HepG2 (cell line): ENCODE data around the gene KLHL21. TPM values are rescaled to one million over a fixed set of nuclear protein-coding genes. Genes with fewer than 3 reads are reported as not detected.
A peak's percentile ranks its signal among the peaks of the same experiment; 100 is the strongest.

ENCODE experiments used
- ATAC-seq: fragments of 200-7000 bp; cut with Tn5 transposase; 3 replicates; pipeline ENCODE4 v1.9.1; 2020; ENCODE audit warnings: mild to moderate bottlenecking, moderate library complexity
- BruUV-seq: library from RNA; stranded (reverse); fragments of 400-500 nt; replicated peaks from 2 replicates; lab custom pipeline; 2021; lab: Mats Ljungman, UMichigan
- CTCF ChIA-PET: fragments of 300-600 bp; formaldehyde crosslinking; extraction: SDS; loops from one replicate; lab custom pipeline; 2021; ENCODE audit warnings: low total read pairs, inconsistent platforms, low intra/inter-chr PET ratio; lab: Yijun Ruan, JAX
- POLR2A ChIA-PET: fragments of 350-600 bp; sonication (Branson Sonifier 250); formaldehyde crosslinking; loops from one replicate; lab custom pipeline; 2020; ENCODE audit warnings: antibody characterized with exemption, inconsistent platforms; lab: Yijun Ruan, JAX
- DNase-seq: peaks from one replicate; pipeline ENCODE4 v3.0.0-alpha.2; 2015; ENCODE audit warnings: low spot score
- FAIRE-seq: peaks from 3 replicates; lab custom pipeline; 2011; peaks lifted over from hg19 to GRCh38; lab: Jason Lieb, UNC
- H2AFZ ChIP-seq: one replicate; pipeline ENCODE4 v1.6.1; 2011; ENCODE audit warnings: low read length, inconsistent platforms
- H3K27ac ChIP-seq: fragments of 300-600 bp; 3 replicates; pipeline ENCODE4 v1.8.0; 2011; ENCODE audit warnings: mixed run types, mild to moderate bottlenecking, mixed read lengths, low read length, inconsistent platforms; ENCODE audit not compliant: insufficient read depth; ENCODE audit errors: extremely low read length
- H3K27me3 ChIP-seq, 2 experiments: fragments of 200-600 bp in 1 of 2; 2 replicates in 1 of 2; 3 replicates in 1 of 2; pipeline versions ENCODE4 v1.6.0 to v1.8.0; 2011; ENCODE audit warnings: low read length in 2 of 2, mild to moderate bottlenecking in 2 of 2, moderate library complexity in 2 of 2, inconsistent platforms in 1 of 2; ENCODE audit not compliant: insufficient read depth in 2 of 2, control insufficient read depth in 1 of 2
- H3K36me3 ChIP-seq, 2 experiments: fragments of 200-600 bp in 1 of 2; replicated peaks in 1 of 2; 2 replicates in 1 of 2; 3 replicates in 1 of 2; pipeline versions ENCODE4 v1.5.1 to v1.8.0; 2011; ENCODE audit warnings: low read length in 2 of 2, inconsistent platforms in 1 of 2; ENCODE audit not compliant: insufficient read depth in 2 of 2, control insufficient read depth in 1 of 2
- H3K4me1 ChIP-seq: 2 replicates; pipeline ENCODE4 v1.5.1; 2012; ENCODE audit warnings: low read length, inconsistent platforms; ENCODE audit not compliant: insufficient read depth
- H3K4me2 ChIP-seq: 2 replicates; pipeline ENCODE4 v1.6.0; 2011; ENCODE audit warnings: low read depth, low read length, inconsistent platforms
- H3K4me3 ChIP-seq, 3 experiments: fragments of 200-600 bp in 1 of 3; sonication (generic), shearing (Covaris generic) in 1 of 3; replicated peaks in 1 of 3; 2 replicates each; pipeline ENCODE4 v1.5.1; 2011 to 2016; ENCODE audit warnings: low read length in 3 of 3, inconsistent platforms in 2 of 3, low read depth in 2 of 3, mild to moderate bottlenecking in 2 of 3, control low read depth in 1 of 3, mixed read lengths in 1 of 3; ENCODE audit not compliant: insufficient read depth in 1 of 3
- H3K79me2 ChIP-seq: one replicate; pipeline ENCODE4 v1.6.1; 2011; ENCODE audit warnings: low read length, inconsistent platforms; ENCODE audit not compliant: insufficient read depth
- H3K9ac ChIP-seq: 2 replicates; pipeline ENCODE4 v1.6.0; 2011; ENCODE audit warnings: mild to moderate bottlenecking, low read depth, low read length, inconsistent platforms; ENCODE audit not compliant: insufficient read depth
- H3K9me3 ChIP-seq: 2 replicates; pipeline ENCODE4 v1.5.1; 2012; ENCODE audit warnings: mild to moderate bottlenecking, low read length
- H4K20me1 ChIP-seq: 2 replicates; pipeline ENCODE4 v1.6.0; 2011; ENCODE audit warnings: inconsistent platforms, mild to moderate bottlenecking, low read length, moderate library complexity; ENCODE audit not compliant: insufficient read depth
- AGO1 ChIP-seq: fragments of 200-400 bp; formaldehyde crosslinking; IDR thresholded peaks from 2 replicates; pipeline ENCODE4 v1.6.1; 2017; ENCODE audit warnings: mild to moderate bottlenecking, low read depth, low read length, moderate library complexity; ENCODE audit not compliant: poor library complexity, severe bottlenecking
- AGO2 ChIP-seq: fragments of 200-400 bp; formaldehyde crosslinking; optimal IDR thresholded peaks from 2 replicates; pipeline ENCODE3; 2017; ENCODE audit warnings: mild to moderate bottlenecking, low read depth, low read length, moderate library complexity
- HMGA1 ChIP-seq: sonication (generic); formaldehyde crosslinking; conservative IDR thresholded peaks from 2 replicates; pipeline ENCODE4 v1.4.0; 2020; ENCODE audit warnings: missing genetic modification reagents
- MAFK ChIP-seq, 2 experiments: IDR thresholded peaks in 1 of 2; conservative IDR thresholded peaks in 1 of 2; 2 replicates each; pipeline ENCODE4 v1.6.1; 2011; ENCODE audit warnings: improper control_type of control experiment in 2 of 2, low read length in 2 of 2
- MED8 ChIP-seq: sonication (generic); formaldehyde crosslinking; IDR thresholded peaks from 2 replicates; pipeline ENCODE4 v1.8.1; 2023; ENCODE audit warnings: mild to moderate bottlenecking, missing genetic modification reagents; ENCODE audit not compliant: insufficient replicate concordance
- POLR2A ChIP-seq, 2 experiments: IDR thresholded peaks; 2 replicates each; pipeline ENCODE4 v1.6.1; 2011; ENCODE audit warnings: low read depth in 2 of 2, low read length in 2 of 2, mild to moderate bottlenecking in 1 of 2, moderate library complexity in 1 of 2; ENCODE audit not compliant: insufficient read depth in 1 of 2
- POLR2G ChIP-seq: fragments of 200-400 bp; formaldehyde crosslinking; IDR thresholded peaks from 2 replicates; pipeline ENCODE4 v1.6.1; 2018; ENCODE audit warnings: mild to moderate bottlenecking, low read depth, low read length, moderate library complexity
- RBM22 ChIP-seq: fragments of 200-400 bp; formaldehyde crosslinking; optimal IDR thresholded peaks from 2 replicates; pipeline ENCODE3; 2017; ENCODE audit warnings: mild to moderate bottlenecking, low read length, moderate library complexity
- ZBTB43 ChIP-seq: sonication (generic); formaldehyde crosslinking; conservative IDR thresholded peaks from 2 replicates; pipeline ENCODE4 v1.4.0; 2020; ENCODE audit warnings: missing genetic modification reagents
- WGBS: methylation state at CpG from one replicate; pipeline ENCODE4 v1.1.6; 2017; ENCODE audit warnings: low lambda C conversion rate; 5-methylcytosine and 5-hydroxymethylcytosine counted together
- in situ Hi-C: cut with HindIII; loops from 2 replicates; pipeline ENCODE4 v1.10.0; 2017; ENCODE audit warnings: low pct_unique_long_range_greater_than_20kb; ENCODE audit not compliant: extremely low pct_ligation_motif_present
- intact Hi-C: fragments of 100-400 bp; cut with micrococcal nuclease; formaldehyde crosslinking; loops from one replicate; pipeline ENCODE4 v1.10.0; 2022; ENCODE audit not compliant: unreplicated experiment
- polyA plus RNA-seq, 8 experiments: library from polyadenylated mRNA; depleted of rRNA in 3 of 8; stranded (reverse) in 7 of 8; unstranded in 1 of 8; fragments of >200 nt; fragmentation: Illumina TruSeq in 4 of 8; extraction: Trizol in 4 of 8; gene quantifications; 2 replicates each; pipeline versions ENCODE4 v1.2.1 to v1.2.3, GENCODE V29; 2011 to 2016; ENCODE audit warnings: low read depth in 4 of 8, missing spikeins in 1 of 8, mixed read lengths in 1 of 8; ENCODE audit not compliant: insufficient read depth in 1 of 8
- total RNA-seq, 5 experiments: library from RNA; depleted of rRNA; stranded (reverse); fragments of >200 nt; fragmentation: Illumina TruSeq; extraction: Trizol; gene quantifications; 2 replicates each; pipeline ENCODE4 v1.2.3, GENCODE V29; 2016; ENCODE audit warnings: low read depth in 1 of 5

The KLHL21 gene
- total and polyA plus RNA-seq, 2 of the 13 experiments (the other 11 are each of a cell fraction or from before 2014, with no cell fraction given): 14.8 to 25.0 TPM

- no peak for TF ChIP-seq ZBTB43
- TF ChIP-seq POLR2A (IDR thresholded peaks at IDR 0.05; ENCODE audit: insufficient read depth in 1 of 2, low read depth in 2 of 2, low read length in 2 of 2): 0 out of 4 replicates have a peak, but pooled peaks of 1 of the 2 experiments have one; percentile 18
- TF ChIP-seq AGO2: peak; percentile 80
- TF ChIP-seq AGO1: peak; percentile 36
- TF ChIP-seq POLR2G: peak; percentile 53
- no peak for TF ChIP-seq MED8 (CRISPR knock-in tag)
- no peak for TF ChIP-seq HMGA1 (CRISPR knock-in tag)
- peak; percentile 22 for TF ChIP-seq RBM22
- no peak for TF ChIP-seq MAFK (conservative IDR thresholded peaks at IDR 0.05 in 1 of 2, IDR thresholded peaks at IDR 0.05 in 1 of 2; ENCODE audit: low read length in 2 of 2)
- BruUV-seq: no TSS peak
- Histone ChIP-seq H2AFZ (no peak overlapping the region), H3K4me2 (no peak overlapping the region), H4K20me1 (peaks cover 8% of the 10 kb centered on the region; the same call in 1 of the 2 replicates), H3K36me3 (peaks cover 35 to 75% of the 10 kb centered on the region in 2 experiments; a peak in 4 of 5 replicates), H3K9me3 (no peaks in the 10 kb centered on the region), H3K79me2 (peaks cover 1% of the 10 kb centered on the region), H3K9ac (no peak overlapping the region), H3K4me3 (no peak overlapping the region), H3K4me1 (no peaks in the 10 kb centered on the region), H3K27me3 (no peaks in the 10 kb centered on the region), H3K27ac (no peak overlapping the region)
- FAIRE-seq (no peak), DNase-seq (no peak), ATAC-seq (no peak)
- POLR2A ChIA-PET: no interaction called here
- 99% methylated on average over 13 of the region's 30 CpGs for WGBS
- CTCF ChIA-PET: interaction anchor here (2.1 kb wide), 1 partner anchor 78 kb away, joined by 11 read pairs; the partner anchor contains the start of genes NOL9 and TAS1R1
- in situ Hi-C loops (no loop called here), intact Hi-C loops (no loop called here)
Measured at GRCh38 chr1:6632588-6633514, 30.2 kb upstream of the KLHL21 start.
